HEK293 (cell line): Measurements from ENCODE around the gene TRIM5.
"Not testable (repeated sequence)": the region's sequence is repeated elsewhere in the genome, so short reads cannot be mapped to it uniquely, and the experiment has no call there.

Source experiments
- CTCF ChIP-seq: fragments of 450-650 bp; formaldehyde crosslinking; IDR thresholded peaks from 2 replicates; pipeline ENCODE4 v1.5.1; 2016; ENCODE audit warnings: missing biosample characterization, missing genetic modification characterization
- KLF16 ChIP-seq: fragments of 450-650 bp; formaldehyde crosslinking; IDR thresholded peaks from 2 replicates; pipeline ENCODE4 v1.5.1; 2017; ENCODE audit warnings: missing biosample characterization, missing genetic modification characterization
- ZBTB20 ChIP-seq: fragments of 450-650 bp; formaldehyde crosslinking; IDR thresholded peaks from 2 replicates; pipeline ENCODE4 v1.5.1; 2016; ENCODE audit warnings: missing biosample characterization, missing genetic modification characterization
- ZFP41 ChIP-seq: fragments of 450-650 bp; formaldehyde crosslinking; IDR thresholded peaks from 2 replicates; pipeline ENCODE4 v1.5.1; 2016; ENCODE audit warnings: missing biosample characterization, missing genetic modification characterization, borderline replicate concordance
- ZFP69B ChIP-seq: fragments of 450-650 bp; formaldehyde crosslinking; IDR thresholded peaks from 2 replicates; pipeline ENCODE4 v1.5.1; 2016; ENCODE audit warnings: missing biosample characterization, missing genetic modification characterization
- ZNF133 ChIP-seq: fragments of 450-650 bp; formaldehyde crosslinking; IDR thresholded peaks from 2 replicates; pipeline ENCODE4 v1.5.1; 2016; ENCODE audit warnings: missing biosample characterization, missing genetic modification characterization
- ZNF146 ChIP-seq: fragments of 450-650 bp; formaldehyde crosslinking; IDR thresholded peaks from 2 replicates; pipeline ENCODE4 v1.5.1; 2016; ENCODE audit warnings: missing biosample characterization, missing genetic modification characterization
- ZNF24 ChIP-seq: fragments of 450-650 bp; formaldehyde crosslinking; IDR thresholded peaks from 2 replicates; pipeline ENCODE4 v1.5.1; 2016; ENCODE audit warnings: missing biosample characterization, missing genetic modification characterization
- ZNF274 ChIP-seq, 2 experiments: fragments of 200-500 bp in 1 of 2; fragments of 450-650 bp in 1 of 2; sonication (Bioruptor generic) in 1 of 2; formaldehyde crosslinking in 1 of 2; IDR thresholded peaks; 2 replicates each; pipeline versions ENCODE4 v1.5.1 to v1.6.1; 2014 to 2016; ENCODE audit warnings: borderline replicate concordance in 1 of 2, inconsistent platforms in 1 of 2, low read length in 1 of 2, missing biosample characterization in 1 of 2, missing genetic modification characterization in 1 of 2
- ZNF423 ChIP-seq: fragments of 450-650 bp; formaldehyde crosslinking; IDR thresholded peaks from 2 replicates; pipeline ENCODE4 v1.5.1; 2016; ENCODE audit warnings: missing biosample characterization, missing genetic modification characterization
- ZSCAN5A ChIP-seq: fragments of 450-650 bp; formaldehyde crosslinking; IDR thresholded peaks from 2 replicates; pipeline ENCODE4 v1.5.1; 2016; ENCODE audit warnings: missing biosample characterization, missing genetic modification characterization
- TF ChIP-seq, protein P1 (sequence below): fragments of 450-650 bp; formaldehyde crosslinking; IDR thresholded peaks from 2 replicates; pipeline ENCODE4 v1.5.1; 2016; ENCODE audit warnings: missing biosample characterization, missing genetic modification characterization
- TF ChIP-seq, protein P2 (sequence below): fragments of 450-650 bp; formaldehyde crosslinking; IDR thresholded peaks from 2 replicates; pipeline ENCODE4 v1.5.1; 2017; ENCODE audit warnings: missing biosample characterization, missing genetic modification characterization

- TF ChIP-seq, protein P1, sequence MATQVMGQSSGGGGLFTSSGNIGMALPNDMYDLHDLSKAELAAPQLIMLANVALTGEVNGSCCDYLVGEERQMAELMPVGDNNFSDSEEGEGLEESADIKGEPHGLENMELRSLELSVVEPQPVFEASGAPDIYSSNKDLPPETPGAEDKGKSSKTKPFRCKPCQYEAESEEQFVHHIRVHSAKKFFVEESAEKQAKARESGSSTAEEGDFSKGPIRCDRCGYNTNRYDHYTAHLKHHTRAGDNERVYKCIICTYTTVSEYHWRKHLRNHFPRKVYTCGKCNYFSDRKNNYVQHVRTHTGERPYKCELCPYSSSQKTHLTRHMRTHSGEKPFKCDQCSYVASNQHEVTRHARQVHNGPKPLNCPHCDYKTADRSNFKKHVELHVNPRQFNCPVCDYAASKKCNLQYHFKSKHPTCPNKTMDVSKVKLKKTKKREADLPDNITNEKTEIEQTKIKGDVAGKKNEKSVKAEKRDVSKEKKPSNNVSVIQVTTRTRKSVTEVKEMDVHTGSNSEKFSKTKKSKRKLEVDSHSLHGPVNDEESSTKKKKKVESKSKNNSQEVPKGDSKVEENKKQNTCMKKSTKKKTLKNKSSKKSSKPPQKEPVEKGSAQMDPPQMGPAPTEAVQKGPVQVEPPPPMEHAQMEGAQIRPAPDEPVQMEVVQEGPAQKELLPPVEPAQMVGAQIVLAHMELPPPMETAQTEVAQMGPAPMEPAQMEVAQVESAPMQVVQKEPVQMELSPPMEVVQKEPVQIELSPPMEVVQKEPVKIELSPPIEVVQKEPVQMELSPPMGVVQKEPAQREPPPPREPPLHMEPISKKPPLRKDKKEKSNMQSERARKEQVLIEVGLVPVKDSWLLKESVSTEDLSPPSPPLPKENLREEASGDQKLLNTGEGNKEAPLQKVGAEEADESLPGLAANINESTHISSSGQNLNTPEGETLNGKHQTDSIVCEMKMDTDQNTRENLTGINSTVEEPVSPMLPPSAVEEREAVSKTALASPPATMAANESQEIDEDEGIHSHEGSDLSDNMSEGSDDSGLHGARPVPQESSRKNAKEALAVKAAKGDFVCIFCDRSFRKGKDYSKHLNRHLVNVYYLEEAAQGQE (tag by site-specific recombination) = not testable (repeated sequence)
- not testable (repeated sequence) for TF ChIP-seq ZBTB20 (tag by site-specific recombination); ZFP41; ZSCAN5A (tag by site-specific recombination); KLF16; ZNF423; ZNF146 (tag by site-specific recombination); ZNF133 (tag by site-specific recombination); ZNF24; ZFP69B (tag by site-specific recombination); CTCF (tag by site-specific recombination); ZNF274 (IDR thresholded peaks at IDR 0.05; ENCODE audit: low read length); ZNF274 (tag by site-specific recombination; IDR thresholded peaks at IDR 0.05; ENCODE audit: borderline replicate concordance)
- TF ChIP-seq, protein P2, sequence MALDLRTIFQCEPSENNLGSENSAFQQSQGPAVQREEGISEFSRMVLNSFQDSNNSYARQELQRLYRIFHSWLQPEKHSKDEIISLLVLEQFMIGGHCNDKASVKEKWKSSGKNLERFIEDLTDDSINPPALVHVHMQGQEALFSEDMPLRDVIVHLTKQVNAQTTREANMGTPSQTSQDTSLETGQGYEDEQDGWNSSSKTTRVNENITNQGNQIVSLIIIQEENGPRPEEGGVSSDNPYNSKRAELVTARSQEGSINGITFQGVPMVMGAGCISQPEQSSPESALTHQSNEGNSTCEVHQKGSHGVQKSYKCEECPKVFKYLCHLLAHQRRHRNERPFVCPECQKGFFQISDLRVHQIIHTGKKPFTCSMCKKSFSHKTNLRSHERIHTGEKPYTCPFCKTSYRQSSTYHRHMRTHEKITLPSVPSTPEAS = not testable (repeated sequence)
Observed at GRCh38 chr11:5716518-5716917, 31.6 kb upstream of the TRIM5 start.
